GM13977 (cell line): ENCODE results near the gene PPP4R3B.

Experiments
- DNase-seq: peaks from one replicate; pipeline ENCODE4 v3.0.0; 2012; ENCODE audit warnings: low spot score
- CTCF ChIP-seq: IDR thresholded peaks from 2 replicates; pipeline ENCODE4 v1.5.1; 2012; ENCODE audit warnings: mild to moderate bottlenecking, control low read depth; ENCODE audit not compliant: insufficient read depth; ENCODE audit errors: extremely low read depth, missing control alignments
- in situ Hi-C: fragments of 300-500 bp; cut with MboI; formaldehyde crosslinking; loops from one replicate; pipeline ENCODE4 v1.12.0; 2022; ENCODE audit warnings: low sequenced_read_pairs, low pct_unique_long_range_greater_than_20kb, mixed read lengths, inconsistent platforms; ENCODE audit not compliant: unreplicated experiment

The PPP4R3B gene

GRCh38 chr2:55498582-55498981 lies 118.8 kb downstream of the PPP4R3B start:
- in situ Hi-C loops = no loop called here
- TF ChIP-seq CTCF = no peak
- no peak for DNase-seq
